CD8-positive, alpha-beta T cell (primary cell): Measurements from ENCODE around the gene FBXW12. TPM values are rescaled to one million over a fixed set of nuclear protein-coding genes. Genes with fewer than 3 reads are reported as not detected.

ENCODE experiments used
- total RNA-seq, 46 experiments: library from RNA in 2 of 46; stranded (reverse) in 2 of 46; gene quantifications; one replicate each; pipeline ENCODE4 v1.2.3 and lab custom pipeline; 2021 to 2026

Gene FBXW12
- total RNA-seq, 2 experiments from 2014 or later, result not detected

Other genes starting within 250 kb of the FBXW12 start
- under 1 TPM in 1 of 2 experiments, not detected in 1; 0.31 TPM for gene CDC25A, start 183.8 kb upstream of the FBXW12 start, total RNA-seq
- gene CAMP, start 148.7 kb upstream of the FBXW12 start, total RNA-seq, result not detected
- 10 to 100 TPM; 18.9 to 20.9 TPM for gene ZNF589, start 131.1 kb upstream of the FBXW12 start, total RNA-seq
- 1 to 10 TPM; 5.2 to 8.7 TPM for gene NME6, start 70.9 kb upstream of the FBXW12 start, total RNA-seq
- gene SPINK8, start 38.6 kb upstream of the FBXW12 start, total RNA-seq, result not detected
- gene PLXNB1, start 57.9 kb downstream of the FBXW12 start, total RNA-seq, result 1 to 10 TPM; 1.4 to 2.7 TPM
- 1 to 10 TPM; 2.9 to 4.7 TPM for gene CCDC51, start 67.9 kb downstream of the FBXW12 start, total RNA-seq
- 100 to 1,000 TPM; 279 to 297 TPM for gene TMA7, start 68.0 kb downstream of the FBXW12 start, total RNA-seq
- 1 to 10 TPM; 7.4 to 8.7 TPM for gene ATRIP, start 74.5 kb downstream of the FBXW12 start, total RNA-seq
- gene SHISA5, start 132.0 kb downstream of the FBXW12 start, total RNA-seq, result 10 to 100 TPM; 84.3 to 86.0 TPM
- 1 to 10 TPM; 1.2 to 1.3 TPM for gene PFKFB4, start 184.6 kb downstream of the FBXW12 start, total RNA-seq
- not detected for gene UCN2, start 191.6 kb downstream of the FBXW12 start, total RNA-seq
- 1 to 10 TPM; 1.2 to 1.6 TPM for gene COL7A1, start 223.1 kb downstream of the FBXW12 start, total RNA-seq
- gene UQCRC1, start 237.4 kb downstream of the FBXW12 start, total RNA-seq, result 10 to 100 TPM; 84.2 to 92.5 TPM
- gene TMEM89, start 249.6 kb downstream of the FBXW12 start, total RNA-seq, result not detected